Glutamatergic neuron (in vitro differentiated cells): Measurements from ENCODE around the gene TCF15. TPM values are rescaled to one million over a fixed set of nuclear protein-coding genes. Genes with fewer than 3 reads are reported as not detected.
"Not testable (repeated sequence)": the region's sequence is repeated elsewhere in the genome, so short reads cannot be mapped to it uniquely, and the experiment has no call there.

Experiments used
- DNase-seq: peaks from one replicate; pipeline ENCODE4 v3.0.0; 2022
- H3K27ac Mint-ChIP-seq: one replicate; pipeline ENCODE4 v1.8.0; 2020; ENCODE audit warnings: mild to moderate bottlenecking, mixed read lengths, inconsistent platforms; ENCODE audit not compliant: unreplicated experiment
- H3K27me3 Mint-ChIP-seq: one replicate; pipeline ENCODE4 v1.8.0; 2020; ENCODE audit warnings: mild to moderate bottlenecking, moderate library complexity, mixed read lengths, inconsistent platforms; ENCODE audit not compliant: unreplicated experiment
- H3K36me3 Mint-ChIP-seq: one replicate; pipeline ENCODE4 v1.8.0; 2020; ENCODE audit warnings: mild to moderate bottlenecking, mixed read lengths, inconsistent platforms; ENCODE audit not compliant: unreplicated experiment
- H3K4me1 Mint-ChIP-seq: one replicate; pipeline ENCODE4 v1.8.0; 2020; ENCODE audit warnings: mild to moderate bottlenecking, low read depth, mixed read lengths, inconsistent platforms; ENCODE audit not compliant: unreplicated experiment
- H3K4me3 Mint-ChIP-seq: one replicate; pipeline ENCODE4 v1.8.0; 2020; ENCODE audit warnings: mild to moderate bottlenecking, mixed read lengths, inconsistent platforms; ENCODE audit not compliant: unreplicated experiment
- H3K9me3 Mint-ChIP-seq: one replicate; pipeline ENCODE4 v1.8.0; 2020; ENCODE audit warnings: mild to moderate bottlenecking, moderate library complexity, mixed read lengths, inconsistent platforms; ENCODE audit not compliant: unreplicated experiment
- CTCF ChIP-seq: fragments of 200-600 bp; sonication (generic); IDR thresholded peaks from one replicate; pipeline ENCODE4 v1.5.0; 2021; ENCODE audit not compliant: partially characterized antibody, unreplicated experiment
- total RNA-seq: library from RNA; stranded (reverse); fragmentation: NEBNext Ultra II Directional; extraction: Animal tissue kit (Norgen Biotek cat#: 25700); gene quantifications from one replicate; pipeline ENCODE4 v1.2.1, GENCODE V29; 2021; ENCODE audit not compliant: unreplicated experiment

TCF15 gene
- total RNA-seq, 1 donor from 2014 or later, result 19.7 TPM

- peaks cover 5% of the 10 kb centered on the region for H3K27me3 Mint-ChIP-seq
- peaks cover 19% of the 10 kb centered on the region for H3K4me1 Mint-ChIP-seq
- no peak for DNase-seq
- no peak for TF ChIP-seq CTCF
- H3K36me3 Mint-ChIP-seq, result peaks cover 6% of the 10 kb centered on the region
- no peak overlapping the region for H3K4me3 Mint-ChIP-seq
- H3K9me3 Mint-ChIP-seq, result peaks cover 10% of the 10 kb centered on the region
- H3K27ac Mint-ChIP-seq, result no peak overlapping the region
Measured at GRCh38 chr20:646107-646867, 36.2 kb upstream of the TCF15 start.

GRCh38 chr20:645318-646106 lies 35.4 kb upstream of the TCF15 start:
- peaks cover 6% of the 10 kb centered on the region for H3K36me3 Mint-ChIP-seq
- peak; percentile 95 for TF ChIP-seq CTCF

GRCh38 chr20:644692-645317 lies 34.7 kb upstream of the TCF15 start:
- no peak for DNase-seq
- Mint-ChIP-seq H3K27ac (peak overlapping the region; percentile 52), H3K9me3 (peaks cover 13% of the 10 kb centered on the region), H3K4me3 (no peak overlapping the region), H3K27me3 (peaks cover 9% of the 10 kb centered on the region), H3K4me1 (peaks cover 14% of the 10 kb centered on the region), H3K36me3 (peaks cover 6% of the 10 kb centered on the region)
- no peak for TF ChIP-seq CTCF

More at GRCh38 chr20:645318-646106, 35.4 kb upstream of the TCF15 start:
- H3K4me3 Mint-ChIP-seq, result no peak overlapping the region
- peaks cover 19% of the 10 kb centered on the region for H3K4me1 Mint-ChIP-seq
- peak; percentile 92 for DNase-seq
- peaks cover 9% of the 10 kb centered on the region for H3K27me3 Mint-ChIP-seq
- H3K27ac Mint-ChIP-seq, result peak overlapping the region; percentile 52
- H3K9me3 Mint-ChIP-seq, result peaks cover 13% of the 10 kb centered on the region

- peak; percentile 84 for DNase-seq
- no peaks in the 10 kb centered on the region for H3K36me3 Mint-ChIP-seq
- H3K27me3 Mint-ChIP-seq, result peaks cover 7% of the 10 kb centered on the region
- no peak for TF ChIP-seq CTCF
- H3K4me3 Mint-ChIP-seq, result peak overlapping the region; percentile 74
- peaks cover 11% of the 10 kb centered on the region for H3K9me3 Mint-ChIP-seq
- H3K4me1 Mint-ChIP-seq, result peaks cover 10% of the 10 kb centered on the region
- no peak overlapping the region for H3K27ac Mint-ChIP-seq
Measured at GRCh38 chr20:642398-643174, 32.5 kb upstream of the TCF15 start.

- peaks cover 11% of the 10 kb centered on the region for H3K9me3 Mint-ChIP-seq
- not testable (repeated sequence) for H3K4me3 Mint-ChIP-seq, H3K27me3 Mint-ChIP-seq, H3K36me3 Mint-ChIP-seq, H3K27ac Mint-ChIP-seq, DNase-seq, H3K4me1 Mint-ChIP-seq
Measured at GRCh38 chr20:642013-642397, 31.9 kb upstream of the TCF15 start.
